GM18861 (cell line): ENCODE measurements around the gene CEP104.

ENCODE experiments used
- ATAC-seq: cut with Tn5 transposase; IDR thresholded peaks from one replicate; pipeline ENCODE4 v1.9.1; 2021; ENCODE audit not compliant: unreplicated experiment

Gene CEP104

DNA sequence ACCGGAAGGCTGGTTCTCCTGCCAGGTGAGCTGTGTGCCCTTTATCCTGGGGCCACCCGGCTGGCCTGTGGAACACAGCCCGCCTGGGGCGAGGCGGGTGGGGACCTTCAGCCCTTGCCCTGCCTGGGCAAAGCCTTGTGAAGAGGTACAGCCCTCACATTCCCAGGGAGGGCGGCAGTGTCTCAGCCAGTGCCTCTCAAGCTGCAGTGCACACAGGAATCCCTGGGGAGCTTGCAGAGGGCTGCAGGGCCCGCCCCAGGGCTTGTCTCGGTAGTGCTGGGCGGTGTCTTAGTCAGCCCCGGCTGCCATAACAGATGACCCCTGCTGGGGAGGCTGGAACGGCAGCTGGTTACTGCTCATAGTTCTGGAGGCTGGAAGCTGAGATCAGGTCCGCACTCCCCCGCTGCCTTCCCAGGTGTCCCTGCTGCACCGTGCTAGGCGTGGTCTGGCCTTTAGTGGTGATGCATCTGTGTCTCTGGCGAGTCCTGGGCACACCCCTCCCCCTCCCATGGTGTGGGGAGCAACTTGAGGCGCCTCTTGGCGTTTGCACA, 12.8 kb upstream of the CEP104 start:
- no peak for ATAC-seq

DNA sequence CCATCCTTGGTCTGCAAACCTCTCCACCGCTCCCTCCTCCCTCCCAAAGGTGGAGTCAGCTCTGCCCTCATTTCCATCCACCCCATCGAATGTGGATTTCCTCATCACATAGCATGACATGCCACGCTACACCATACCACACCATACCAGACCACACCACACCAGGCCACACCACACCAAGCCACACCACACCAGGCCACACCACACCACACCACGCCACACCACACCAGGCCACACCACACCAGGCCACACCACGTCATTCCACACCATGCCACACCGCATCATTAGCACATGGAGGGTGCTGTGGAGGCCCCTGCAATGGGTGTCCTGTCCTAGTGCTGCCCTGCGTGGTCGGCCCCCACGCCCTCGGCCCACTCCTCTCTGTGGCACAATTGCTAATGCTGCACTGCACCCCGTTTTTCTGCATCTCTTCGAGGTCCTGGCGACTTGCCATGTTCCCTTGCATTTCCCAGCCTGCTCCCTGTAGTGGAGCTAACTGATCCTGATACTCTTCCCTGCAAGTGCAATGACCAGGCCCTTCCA, 11.5 kb upstream of the CEP104 start:
- ATAC-seq: no peak

DNA sequence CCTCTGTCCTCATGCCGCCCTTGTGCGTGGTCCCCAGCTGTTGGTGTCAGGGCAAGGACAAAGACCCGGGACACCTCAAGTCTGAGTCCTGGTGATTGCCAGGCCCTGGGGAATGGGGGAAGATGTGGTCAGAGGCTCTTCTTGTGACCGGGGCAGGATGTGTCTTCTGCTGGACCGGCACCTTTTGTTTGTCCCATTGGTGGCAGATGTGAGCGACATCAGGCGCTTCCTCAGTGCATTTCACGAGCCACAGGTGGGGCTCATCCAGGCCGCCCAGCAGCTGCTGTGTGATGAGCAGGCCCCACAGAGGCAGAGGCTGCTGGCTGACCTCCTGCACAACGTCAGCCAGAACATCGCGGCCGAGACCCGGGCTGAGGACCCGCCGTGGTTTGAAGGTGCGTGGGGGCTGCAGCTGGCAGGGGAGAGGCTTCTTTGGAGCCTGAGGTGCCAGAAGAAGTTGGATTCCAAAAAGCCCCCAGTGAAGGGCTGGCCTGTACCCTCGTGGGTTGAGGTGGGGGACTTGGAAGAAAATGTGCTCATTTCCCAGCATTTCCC, 8.7 kb upstream of the CEP104 start:
- ATAC-seq: no peak

DNA sequence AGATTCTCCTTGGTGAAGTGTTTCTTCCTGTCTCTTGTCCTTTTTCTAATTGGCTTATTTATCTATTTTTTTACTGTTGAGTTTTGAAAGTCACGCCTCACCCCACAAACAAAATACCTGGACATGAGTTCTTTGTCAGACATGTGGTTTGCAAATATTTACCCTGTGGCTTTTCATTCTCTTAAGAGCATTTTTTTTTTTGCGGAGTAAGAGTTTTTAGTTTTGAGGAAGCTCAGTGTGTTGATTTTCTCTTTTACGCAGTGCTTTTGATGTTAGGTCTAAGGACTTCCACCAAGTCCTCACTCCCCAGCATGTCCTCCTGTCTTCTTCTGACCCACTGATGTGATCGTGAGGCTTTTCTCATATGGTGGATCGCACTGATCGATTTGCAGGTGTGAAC, 7.9 kb upstream of the CEP104 start:
- no peak for ATAC-seq

DNA sequence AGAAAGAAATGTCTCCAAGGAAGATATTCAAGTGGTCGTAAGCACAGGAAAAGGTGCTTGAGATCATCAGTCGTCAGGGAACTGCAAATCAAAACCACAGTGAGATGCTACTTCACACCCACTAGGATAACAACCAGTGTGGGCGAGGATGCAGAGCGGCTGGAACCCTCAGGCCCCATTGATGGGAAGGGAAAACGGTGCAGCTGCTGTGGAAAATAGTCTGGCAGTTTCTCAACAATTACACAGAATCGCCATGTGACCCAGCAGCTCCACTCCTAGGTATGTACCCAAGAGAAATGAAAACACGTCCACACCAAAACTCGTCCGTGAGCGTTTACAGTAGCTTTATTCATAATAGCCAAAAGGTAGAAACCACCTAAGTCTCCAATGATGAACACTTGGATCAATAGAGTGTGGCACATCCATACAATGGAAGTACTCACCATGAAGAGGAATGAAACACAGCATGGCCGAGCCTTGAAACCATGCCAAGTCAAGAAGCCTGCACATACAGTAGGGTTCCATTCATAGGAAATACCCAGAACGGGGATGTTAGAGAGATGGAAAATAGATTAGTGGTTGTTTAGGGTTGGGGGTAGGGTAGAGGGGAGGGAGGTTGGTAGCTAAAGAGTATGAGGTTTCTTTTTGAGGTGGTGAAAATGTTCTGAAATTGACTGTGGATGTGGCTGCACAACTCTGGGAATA, 6.4 kb upstream of the CEP104 start:
- ATAC-seq: no peak

DNA sequence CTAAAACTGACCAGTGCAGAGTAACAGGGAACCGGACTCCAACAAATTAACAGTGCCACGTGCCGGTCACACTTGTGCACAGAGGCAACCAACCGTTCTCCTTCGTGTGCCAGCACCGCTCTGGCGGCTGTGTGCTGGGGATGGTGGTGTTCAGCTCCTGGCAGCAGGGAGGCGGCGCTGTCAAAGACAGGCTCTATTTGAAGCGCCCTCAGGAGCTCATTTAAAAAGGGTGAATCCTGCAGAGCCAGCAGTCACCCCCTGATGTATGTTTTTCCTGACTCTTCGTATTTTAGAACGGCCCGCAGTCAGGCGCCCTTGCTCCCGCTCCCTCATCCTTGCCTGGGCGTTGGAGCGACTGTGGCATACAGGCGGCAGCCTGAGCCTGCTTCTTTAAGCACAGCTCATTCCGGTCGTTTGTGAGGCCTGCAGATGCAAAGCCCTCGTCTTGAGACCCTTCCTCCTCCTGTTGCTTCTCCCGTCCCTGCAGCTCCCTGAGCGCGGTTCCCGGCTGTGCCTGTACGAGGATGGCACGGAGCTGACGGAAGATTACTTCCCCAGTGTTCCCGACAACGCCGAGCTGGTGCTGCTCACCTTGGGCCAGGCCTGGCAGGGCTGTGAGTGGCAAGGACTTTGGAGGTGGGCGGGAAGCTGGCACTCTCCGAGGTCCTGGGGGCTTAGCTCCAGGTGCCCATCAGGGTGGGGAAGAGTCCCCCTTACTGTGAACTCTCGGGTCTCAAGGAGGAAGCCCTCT, 1.4 kb upstream of the CEP104 start:
- no peak for ATAC-seq

DNA sequence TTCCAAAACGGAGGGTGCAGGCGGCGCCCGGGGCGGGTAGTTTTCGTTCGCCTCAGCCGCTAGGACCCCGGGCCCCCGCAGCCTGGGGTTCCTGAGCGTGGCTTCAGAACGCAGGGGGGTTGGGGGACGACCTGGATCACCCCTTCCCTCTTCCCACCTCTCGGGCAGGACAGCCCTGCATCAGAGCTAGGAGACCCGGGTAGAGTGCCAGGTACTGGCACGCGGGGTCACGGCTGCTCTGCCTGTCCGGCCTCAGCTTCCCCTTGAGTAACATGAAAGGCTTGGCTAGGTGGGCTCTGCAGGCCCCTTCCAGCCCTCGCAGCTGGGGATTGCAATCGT, 749 bp upstream of the CEP104 start:
- ATAC-seq: no peak

DNA sequence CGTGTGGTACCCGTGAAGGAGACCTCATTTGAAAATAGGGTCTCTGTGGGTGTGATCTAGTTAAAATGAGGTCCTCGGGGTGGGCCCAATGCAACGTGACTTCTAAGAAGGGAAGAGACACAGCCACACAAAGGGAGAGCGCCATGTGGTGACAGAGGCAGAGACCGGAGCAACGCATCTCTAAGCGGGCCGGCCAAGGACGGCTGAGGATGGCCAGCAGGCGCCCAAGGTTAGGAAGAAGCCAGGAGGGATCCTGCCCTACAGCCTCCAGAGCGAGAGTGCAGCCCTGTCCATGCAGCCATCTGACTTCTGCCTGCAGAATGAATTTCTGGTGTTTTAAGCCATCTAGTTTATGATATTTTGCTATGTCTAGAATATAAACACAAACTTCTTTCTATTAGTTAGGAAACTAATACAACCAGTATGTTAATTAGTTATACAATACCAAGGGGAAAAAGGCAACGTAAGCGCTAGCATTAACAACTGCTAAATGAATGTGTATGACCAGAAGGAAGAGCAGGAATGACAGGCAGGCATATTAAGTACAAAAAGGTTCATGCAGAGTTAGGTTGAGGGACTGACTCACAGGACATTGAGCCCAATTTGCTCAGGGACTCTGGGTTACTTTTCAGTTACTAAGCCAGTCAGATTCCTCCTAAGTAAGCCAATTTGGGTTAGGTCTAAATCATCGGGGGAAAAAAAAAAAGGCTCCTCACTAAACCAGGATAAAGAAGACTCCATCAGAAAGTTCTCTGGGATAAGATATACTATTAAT, 4.1 kb downstream of the CEP104 start:
- no peak for ATAC-seq

DNA sequence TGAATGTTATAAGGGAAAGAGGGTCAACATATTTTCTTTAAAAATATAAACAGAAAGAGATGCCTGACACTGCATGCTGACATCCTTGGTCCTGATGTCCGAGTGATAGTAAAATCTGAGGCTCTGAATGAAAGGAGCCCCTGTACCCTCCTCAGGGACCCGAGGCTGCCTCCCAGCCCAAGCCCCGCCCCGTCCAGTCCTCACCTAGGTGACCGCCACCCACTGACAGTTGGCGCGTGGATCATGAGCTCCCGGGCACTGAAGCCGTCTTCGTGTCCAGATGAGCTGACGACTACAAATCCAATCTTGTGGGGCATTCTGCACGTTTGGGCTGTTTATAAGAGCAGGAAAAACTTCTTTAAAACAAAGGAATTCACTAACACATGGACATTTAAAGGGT, 4.9 kb downstream of the CEP104 start:
- no peak for ATAC-seq

DNA sequence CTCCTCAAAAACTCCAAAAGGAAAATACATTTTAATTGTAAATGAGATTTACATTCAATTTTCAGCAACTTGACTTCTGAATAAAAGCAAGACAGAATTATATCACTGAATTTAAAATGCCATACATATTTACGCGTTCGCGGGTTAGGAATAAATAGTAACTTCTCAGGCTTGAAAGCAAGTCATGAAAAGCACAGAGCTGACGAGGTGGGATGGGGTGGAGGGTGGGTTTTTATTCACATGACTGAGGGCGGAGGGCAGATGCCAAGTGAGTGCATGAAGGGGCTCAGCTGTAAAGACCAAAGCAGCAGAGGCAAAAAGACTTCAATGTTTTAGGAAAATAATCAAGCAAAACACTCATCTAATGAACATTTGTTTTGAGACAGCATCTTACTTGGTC, 5.7 kb downstream of the CEP104 start:
- no peak for ATAC-seq

DNA sequence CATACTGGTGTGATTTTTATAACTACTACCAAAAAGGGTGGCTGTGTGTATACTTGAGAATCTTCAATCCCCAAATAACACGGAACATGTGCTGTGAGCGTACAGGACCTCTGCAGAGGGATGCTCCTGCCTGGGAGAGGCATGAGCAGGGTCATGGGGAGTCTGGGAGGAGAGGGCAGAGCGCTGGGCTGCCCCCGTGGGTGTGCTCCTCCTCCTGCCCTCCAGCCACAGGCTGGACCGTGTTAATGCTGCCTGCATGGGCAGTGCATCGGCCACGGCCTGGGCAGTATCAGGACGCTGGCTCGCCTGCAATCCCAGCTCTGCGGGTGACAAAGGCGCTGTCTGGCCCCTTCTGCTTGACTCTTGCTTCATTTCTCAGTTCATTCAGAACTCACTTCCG, 6.2 kb downstream of the CEP104 start:
- no peak for ATAC-seq

DNA sequence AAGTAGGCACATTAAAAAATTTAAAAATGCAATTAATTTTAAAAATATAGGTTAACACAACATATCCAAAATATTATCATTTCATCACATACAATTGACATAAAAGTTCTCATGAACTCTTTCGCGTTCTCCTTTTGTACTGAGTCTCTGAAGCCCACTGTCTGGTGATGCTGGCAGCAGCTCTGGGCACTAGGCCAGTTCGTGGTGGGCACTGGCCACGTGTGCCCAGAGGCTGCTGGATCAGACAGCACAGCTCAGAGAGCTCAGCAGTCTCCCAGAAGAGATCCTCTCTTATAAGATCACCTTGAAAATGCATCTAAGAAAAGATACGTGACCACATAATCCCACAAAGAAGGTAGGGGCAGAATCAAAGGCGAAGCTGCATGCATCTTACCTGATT, 9.9 kb downstream of the CEP104 start:
- ATAC-seq: no peak

DNA sequence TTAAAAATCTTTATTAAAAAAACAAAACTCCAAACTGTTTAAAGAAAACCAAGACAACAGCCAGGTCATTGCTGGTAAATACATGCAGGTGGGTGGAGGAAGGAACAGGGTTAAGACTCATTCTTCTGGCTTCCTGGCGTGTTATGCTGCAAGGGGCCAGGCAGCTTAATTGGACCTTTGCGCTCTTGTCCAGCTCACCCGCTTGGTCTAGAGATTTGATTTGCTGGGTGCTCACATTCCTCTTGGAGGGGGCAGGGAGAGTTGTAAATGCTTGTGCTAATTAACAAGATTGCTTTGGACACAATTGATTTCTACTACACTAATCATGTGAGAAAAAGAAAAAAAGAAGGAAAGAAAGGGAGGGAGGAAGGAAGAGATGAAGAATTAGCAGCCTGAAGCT, 10.5 kb downstream of the CEP104 start:
- ATAC-seq: no peak

DNA sequence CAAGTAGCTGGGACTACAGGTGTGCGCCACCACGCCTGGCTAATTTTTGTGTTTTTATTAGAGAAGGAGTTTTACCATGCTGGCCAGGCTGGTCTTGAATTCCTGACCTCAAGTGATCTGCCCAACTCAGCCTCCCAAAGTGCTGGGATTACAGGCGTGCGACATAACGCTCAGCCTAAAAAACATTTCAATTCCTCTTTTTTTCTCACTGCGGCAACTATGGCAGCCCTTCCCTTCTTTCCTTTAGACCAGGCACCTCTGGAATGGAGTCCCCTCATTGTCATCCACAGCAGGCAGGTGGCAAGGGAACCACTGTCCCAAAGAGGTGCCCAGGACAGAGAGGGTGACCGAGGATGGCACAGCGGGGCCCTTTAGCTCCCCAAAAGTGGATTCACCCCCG, 14.1 kb downstream of the CEP104 start:
- ATAC-seq: no peak

DNA sequence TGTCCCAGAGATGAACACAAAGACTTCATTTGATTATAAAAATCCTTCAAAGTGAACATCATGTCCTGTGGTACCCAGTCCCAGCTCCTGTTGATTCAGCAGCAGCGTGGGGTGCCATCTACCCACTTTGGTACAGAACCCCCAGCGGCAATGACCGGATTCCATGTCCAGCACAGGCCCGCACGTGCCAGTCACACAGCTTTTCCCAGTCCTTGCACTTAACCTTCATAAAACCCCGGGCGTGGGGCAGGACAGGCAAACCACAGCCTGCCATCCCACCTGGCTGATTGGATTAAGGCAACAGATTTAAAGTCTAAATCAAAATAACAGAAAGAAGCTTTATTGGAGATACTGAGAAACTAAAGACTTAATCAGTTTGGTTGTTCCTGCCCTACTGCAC, 15.5 kb downstream of the CEP104 start:
- no peak for ATAC-seq

DNA sequence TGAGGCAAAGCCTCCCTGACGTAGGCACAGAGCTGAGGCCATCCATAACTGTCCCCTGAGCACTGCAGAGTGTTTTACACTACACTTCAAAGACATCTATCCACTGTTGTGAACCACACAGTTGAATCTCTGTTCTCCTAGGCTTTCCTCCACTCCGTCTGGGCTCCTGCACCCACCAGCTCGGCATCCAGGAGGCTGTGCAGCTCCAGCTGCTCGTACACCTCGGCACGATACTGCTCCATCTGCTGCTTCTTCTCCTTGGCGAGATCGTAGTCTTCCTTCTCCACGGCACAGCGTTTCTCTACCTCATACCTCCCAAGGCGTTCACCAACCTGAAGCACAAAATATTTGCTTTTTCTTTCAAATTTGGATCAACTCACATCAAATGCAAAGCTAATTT, 18.2 kb downstream of the CEP104 start:
- ATAC-seq: no peak

DNA sequence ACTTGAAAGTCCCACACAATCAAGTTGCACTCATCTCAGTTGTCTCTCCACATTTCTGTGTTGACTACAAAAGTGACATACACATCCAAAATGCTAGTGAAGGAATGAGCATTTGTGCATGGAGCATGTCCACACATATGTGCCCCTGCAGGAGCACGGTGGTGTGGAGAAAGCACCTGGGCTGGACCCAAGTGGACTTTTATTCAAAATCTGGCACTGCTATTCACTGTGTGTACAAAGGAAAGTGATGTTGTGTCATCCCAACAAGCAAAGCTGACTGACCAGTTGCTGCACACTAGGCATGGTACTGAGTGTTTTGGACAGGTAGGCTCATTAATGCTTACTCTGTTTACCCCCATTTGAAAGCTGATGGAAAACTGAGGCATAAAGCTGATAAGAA, 19.3 kb downstream of the CEP104 start:
- no peak for ATAC-seq

DNA sequence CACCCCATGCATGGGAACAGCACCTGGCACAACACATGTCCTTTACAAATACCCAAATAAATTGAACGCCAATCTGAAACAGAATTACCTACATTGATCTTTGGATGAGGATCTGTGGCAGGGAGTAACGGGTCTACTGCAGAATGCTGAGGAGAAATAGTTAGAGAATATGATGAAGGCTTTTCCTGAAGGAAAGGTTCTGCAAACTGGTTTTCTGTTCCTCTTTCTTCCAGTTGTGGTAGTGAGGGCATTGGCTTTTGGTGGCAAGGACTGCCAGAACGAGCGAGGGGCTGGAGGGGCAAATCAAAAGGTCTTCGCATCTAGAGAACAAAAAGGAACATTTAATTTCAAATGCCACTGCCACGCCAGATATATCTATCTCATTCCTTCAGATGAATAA, 19.8 kb downstream of the CEP104 start:
- ATAC-seq: no peak

DNA sequence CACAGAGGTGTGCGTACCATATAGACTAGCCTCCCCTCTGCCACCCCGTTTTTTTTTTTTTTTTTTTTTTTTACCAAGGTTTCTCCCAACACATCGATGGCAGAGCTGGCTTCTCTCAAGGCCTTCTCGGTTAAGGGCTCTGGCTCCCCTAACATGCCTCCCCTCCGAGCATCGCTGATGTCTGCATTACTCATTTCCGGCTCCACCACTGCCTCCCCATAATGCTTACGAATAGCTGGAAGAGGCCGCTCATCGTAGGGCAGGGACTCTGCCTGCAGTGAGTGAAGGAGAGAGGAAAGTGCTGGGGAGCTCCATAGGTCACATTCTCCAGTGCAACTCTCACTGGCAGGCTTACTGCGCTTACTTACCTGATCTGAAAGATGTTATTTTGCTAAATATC, 20.6 kb downstream of the CEP104 start:
- ATAC-seq: no peak

DNA sequence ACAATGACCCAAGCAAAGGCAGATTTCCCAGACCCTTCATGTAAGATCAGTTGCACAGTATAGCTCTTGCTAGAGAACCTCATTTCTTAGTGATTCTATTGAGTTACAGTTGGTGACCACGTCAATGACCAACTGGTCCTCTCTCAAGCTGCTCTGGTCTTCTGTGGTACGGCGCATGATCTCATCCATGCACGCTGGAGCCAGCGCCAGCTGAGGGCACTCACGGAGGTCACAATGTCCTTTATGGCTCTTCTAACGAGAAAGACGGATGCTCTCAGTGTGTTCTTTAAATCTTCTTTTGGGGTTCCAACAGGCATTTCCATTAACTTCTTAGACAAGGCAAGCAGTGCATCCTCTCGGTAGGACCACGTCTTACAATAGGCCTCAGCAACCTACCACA, 22.3 kb downstream of the CEP104 start:
- ATAC-seq: no peak

DNA sequence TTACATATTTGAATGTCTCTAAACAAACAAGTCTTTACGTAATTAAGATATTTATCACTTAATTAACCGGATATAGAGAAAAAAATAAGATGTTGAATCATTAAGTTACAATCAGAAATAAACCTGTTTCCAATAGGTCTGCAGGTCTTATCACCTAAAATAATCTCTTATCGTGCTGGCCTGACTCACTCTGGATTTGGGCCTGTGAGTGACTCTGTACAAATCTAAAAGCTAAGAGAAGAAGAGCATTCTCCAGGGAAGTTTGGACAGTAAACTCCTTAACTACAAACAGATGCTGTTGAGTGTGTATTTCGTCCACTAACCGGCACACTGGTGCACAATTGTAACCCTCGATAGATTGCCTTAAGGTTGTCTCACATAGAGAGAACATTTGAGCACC, 25.3 kb downstream of the CEP104 start:
- no peak for ATAC-seq
